COR-L47 (cell line): ENCODE measurements around the gene PTMA.
"Not testable (repeated sequence)": the region's sequence is repeated elsewhere in the genome, so short reads cannot be mapped to it uniquely, and the experiment has no call there.

ENCODE experiments used
- DNase-seq: peaks from one replicate; lab custom pipeline; 2025; lab: John Stamatoyannopoulos, UW

Gene PTMA

DNA sequence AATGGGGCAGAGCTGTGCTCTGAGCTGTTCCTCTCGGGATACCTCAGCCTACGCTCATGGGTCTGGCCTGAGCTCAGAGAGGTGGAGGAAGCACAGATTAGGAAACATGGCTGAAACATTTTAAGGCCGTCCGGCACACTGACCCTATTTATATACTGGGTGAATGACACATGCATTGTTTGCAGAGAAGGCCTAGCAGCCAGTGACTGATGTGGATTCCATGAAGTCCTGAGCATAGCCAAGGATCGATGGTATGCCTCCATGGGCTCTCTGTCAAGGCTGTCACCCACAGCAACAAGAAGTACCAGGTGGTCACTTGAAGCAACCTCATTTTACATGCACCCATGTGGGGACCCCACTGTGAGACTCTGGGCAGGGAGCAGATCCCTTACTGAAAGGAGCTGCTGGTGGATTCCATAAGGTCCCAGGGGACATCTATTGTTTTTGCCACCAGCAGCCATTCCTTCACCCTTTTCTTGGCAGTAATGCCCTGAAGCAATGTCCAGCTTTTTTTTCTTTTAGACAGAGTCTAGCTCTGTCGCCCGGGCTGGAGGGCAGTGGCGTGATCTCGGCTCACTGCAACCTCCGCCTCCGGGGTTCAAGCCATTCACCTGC, 8.4 kb downstream of the PTMA start:
- no peak for DNase-seq

- DNase-seq: no peak
Observed at GRCh38 chr2:231717281-231718171, 9.2 kb downstream of the PTMA start.

GRCh38 chr2:231718799-231719198, 10.5 kb downstream of the PTMA start:
- DNase-seq: no peak

GRCh38 chr2:231720292-231720986, 12.1 kb downstream of the PTMA start:
- DNase-seq: no peak

GRCh38 chr2:231720987-231721966, 13.0 kb downstream of the PTMA start:
- DNase-seq: no peak

GRCh38 chr2:231722721-231723307, 14.5 kb downstream of the PTMA start:
- no peak for DNase-seq

DNA sequence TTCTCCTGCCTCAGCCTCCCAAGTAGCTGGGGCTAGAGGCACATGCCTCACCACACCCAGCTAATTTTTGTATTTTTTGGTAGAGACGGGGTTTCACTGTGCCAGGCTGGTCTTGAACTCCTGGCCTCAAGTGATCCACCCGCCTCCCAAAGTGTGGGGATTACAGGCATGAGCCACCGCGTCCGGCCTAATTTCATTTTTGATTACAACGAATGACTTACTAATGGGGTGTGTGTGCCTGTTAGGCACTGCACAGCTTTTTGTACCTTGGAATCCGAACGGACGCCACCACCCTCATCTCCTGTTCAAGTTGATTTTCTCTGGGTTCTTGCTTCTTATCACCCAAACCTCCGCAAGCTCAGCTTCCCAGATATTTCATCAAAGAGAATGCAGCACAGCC, 17.2 kb downstream of the PTMA start:
- no peak for DNase-seq

DNA sequence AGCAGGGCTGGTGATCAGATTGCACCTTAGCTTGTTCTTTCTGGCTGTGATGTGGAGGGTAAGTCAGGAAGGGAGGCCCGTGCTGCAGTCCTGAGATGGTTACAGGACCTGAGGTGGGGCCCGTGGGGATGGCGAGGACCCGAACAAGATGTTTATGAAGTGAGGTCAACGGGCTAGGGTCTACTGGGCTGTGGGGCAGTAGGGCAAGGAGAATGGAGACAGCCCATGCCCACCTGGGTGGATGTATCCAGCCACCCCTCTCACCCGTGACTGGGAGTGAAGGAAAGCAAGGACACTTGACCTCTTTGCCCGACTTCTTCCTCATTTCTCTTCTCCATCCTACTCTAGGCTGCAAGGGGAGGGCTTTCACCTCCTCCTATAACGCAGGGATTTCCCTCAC, 18.0 kb downstream of the PTMA start:
- DNase-seq: no peak

DNA sequence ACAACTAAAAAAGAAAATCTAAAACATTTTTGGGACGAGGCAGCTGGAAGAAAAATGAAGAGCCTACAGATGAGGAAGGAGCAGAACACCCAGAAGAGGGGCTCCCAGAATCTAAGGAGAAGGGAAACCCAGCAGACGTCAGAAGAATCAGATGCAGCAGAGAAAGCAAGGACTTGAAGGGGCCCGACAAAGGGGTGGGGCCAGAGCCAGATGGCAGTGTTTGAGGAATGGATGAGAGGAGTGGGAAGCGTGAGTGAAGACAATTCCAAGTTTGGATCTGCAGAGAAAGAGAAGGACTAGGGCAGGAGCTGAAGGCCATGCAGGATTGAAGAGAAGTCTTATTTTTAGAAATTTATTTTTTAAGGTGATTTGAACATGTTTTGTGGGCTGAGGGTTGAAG, 19.3 kb downstream of the PTMA start:
- DNase-seq: no peak

DNA sequence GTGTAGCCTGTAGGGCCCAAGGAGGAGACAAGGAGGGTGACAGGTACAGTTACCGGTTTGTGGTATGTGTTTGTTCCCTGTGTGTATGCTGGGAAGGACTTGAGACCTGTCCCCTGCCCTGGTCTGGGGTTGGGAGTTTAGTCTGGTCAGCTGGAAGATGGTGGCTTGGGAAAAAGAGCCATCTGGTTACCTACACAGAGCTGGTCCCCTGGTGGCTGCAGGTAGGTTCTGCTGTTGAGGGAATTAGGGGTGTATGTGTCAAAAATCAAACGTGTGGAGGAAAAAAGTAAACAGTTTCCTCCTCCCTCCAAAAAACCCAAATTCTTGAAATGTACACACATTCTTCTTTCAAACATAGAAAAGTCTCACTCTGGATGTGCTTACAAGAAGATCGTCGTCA, 24.3 kb downstream of the PTMA start:
- DNase-seq: no peak

DNA sequence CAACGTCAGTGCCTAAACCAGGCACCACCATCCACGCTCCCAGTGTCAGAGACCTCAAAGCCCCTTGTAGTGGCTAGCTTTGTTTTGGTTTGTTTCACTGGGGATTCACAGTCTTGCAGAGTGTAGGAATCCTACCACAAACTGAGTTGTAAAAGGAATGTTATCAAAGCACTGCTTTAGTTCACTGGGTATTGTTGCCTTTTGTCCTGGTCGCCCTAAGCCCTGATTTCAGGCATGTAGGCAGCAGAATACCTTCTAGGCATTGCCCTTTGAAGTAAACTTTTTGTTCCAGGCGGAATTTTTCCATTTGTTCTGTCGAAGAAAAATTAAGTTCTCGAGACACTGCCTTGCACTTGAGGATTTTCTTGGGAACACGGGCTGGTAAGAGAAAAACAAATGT, 29.4 kb downstream of the PTMA start:
- no peak for DNase-seq

GRCh38 chr2:231743376-231744116, 35.2 kb downstream of the PTMA start:
- DNase-seq: no peak

- DNase-seq: no peak
Observed at GRCh38 chr2:231745303-231746038, 37.1 kb downstream of the PTMA start.

DNA sequence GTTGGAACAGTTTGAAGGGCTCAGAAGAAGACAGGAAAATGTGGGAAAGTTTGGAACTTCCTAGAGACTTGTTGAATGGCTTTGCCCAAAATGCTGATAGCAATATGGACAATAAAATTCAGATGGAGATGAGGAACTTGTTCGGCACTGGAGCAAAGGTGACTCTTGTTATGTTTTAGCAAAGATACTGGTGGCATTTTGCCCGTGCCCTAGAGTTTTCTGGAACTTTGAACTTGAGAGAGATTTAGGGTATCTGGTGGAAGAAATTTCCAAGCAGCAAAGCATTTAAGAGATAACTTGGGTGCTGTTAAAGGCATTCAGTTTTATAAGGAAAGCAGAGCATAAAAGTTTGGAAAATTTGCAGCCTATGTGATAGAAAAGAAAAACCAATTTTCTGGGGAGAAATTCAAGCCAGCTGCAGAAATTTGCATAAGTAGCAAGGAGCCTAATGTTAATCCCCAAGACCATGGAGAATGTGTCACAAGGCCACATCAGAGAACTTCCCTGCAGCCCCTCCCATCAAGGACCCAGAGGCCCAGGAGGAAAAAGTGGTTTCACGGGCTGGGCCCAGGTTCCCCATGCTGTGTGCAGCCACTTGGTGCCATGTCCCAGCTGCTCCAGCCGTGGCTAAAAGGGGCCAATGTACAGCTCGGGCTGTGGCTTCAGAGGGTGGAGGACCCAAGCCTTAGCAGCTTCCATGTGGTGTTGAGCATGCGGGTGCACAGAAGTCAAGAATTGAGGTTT, 40.0 kb downstream of the PTMA start:
- DNase-seq: not testable (repeated sequence)

GRCh38 chr2:231749016-231749415, 40.7 kb downstream of the PTMA start:
- not testable (repeated sequence) for DNase-seq

DNA sequence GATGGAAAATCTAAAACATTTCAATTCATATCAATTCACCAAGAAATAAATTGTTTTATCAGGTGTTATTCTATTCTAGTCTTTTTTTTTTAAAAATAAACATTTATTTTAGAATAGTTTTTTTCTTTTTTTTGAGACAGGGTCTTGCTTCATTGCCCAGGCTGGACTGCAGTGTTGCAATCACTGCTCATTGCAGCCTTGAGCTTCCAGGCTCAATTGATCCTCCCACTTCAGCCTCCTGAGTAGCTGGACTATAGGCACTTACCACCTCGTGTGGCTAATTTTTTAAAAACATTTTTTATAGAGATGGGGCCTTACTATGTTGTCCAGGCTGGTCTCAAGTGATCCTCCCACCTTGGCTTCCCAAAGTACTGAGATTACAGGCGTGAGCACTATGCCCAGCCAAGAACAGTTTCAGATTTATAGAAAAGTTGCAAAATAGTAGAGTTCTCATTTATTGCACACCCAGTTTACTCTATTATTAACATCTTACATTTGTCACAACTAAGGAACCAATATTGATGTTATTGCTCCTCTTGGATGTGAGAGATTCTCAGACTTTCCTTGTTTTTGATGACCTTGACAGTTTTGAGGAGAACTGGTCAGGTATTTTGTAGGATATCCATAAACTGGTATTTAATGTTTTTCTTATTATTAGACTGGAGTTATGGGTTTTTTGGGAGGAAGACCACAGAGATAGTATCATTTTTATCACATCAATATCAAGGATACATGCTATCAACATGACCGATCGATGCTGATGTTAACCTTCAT, 42.9 kb downstream of the PTMA start:
- DNase-seq: no peak

DNA sequence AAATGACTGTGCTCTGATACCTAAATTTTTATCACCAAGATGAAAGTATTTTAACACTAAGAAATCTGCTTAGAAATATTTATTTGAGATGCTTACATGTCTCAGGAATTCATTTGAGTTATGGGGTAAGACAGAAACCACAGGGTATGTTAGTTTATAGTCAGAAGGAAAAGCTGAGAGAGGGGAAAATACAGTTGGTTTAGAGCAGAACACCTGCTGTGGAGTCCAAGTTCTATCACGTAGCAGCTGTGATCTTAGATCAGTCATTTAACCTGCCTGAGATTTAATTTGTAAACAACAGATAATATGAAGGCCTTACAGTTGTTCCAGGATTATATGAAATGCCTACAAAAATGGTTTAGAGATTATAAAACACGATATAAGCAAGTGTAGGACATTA, 43.7 kb downstream of the PTMA start:
- DNase-seq: no peak

DNA sequence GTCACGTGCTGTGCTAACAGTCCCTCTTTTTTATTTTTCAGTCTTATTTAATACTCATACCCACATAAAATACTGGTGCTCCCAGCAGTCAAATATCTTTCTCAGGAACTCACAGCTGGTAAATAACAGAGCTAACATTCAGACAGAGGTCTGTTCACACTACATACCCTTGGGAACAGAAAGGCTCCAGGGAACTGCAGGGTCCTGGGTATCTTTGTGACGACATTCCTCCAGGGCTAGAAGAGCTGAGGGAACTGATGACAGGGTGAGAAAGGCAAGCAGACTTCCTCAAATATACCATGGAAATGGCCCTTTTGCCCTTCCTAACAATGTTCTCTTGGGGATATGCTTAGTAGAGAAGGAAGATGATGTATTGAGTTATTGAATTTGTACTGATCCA, 53.4 kb downstream of the PTMA start:
- no peak for DNase-seq
